Lung (tissue), 12 donors: ENCODE results near the gene HFE. TPM values are rescaled to one million over a fixed set of nuclear protein-coding genes. Genes with fewer than 3 reads are reported as not detected.

Source experiments
- ATAC-seq: fragments of 200-7000 bp; cut with Tn5 transposase; one replicate; pipeline ENCODE4 v1.9.1; 2020; ENCODE audit warnings: moderate number of reproducible peaks; ENCODE audit not compliant: insufficient read depth, low FRiP score
- DNase-seq, 3 donors: peaks; one replicate each; pipeline ENCODE4 v3.0.0-alpha.2; 2013 to 2017
- H3K27ac ChIP-seq, 2 donors: one replicate each; pipeline ENCODE4 v1.5.1; 2013; ENCODE audit warnings: mild to moderate bottlenecking in 2 of 2, moderate library complexity in 2 of 2, control low read depth in 1 of 2, inconsistent platforms in 1 of 2, low read depth in 1 of 2, low read length in 1 of 2
- H3K27me3 ChIP-seq, 3 donors: one replicate each; pipeline ENCODE4 v1.5.1; 2013; ENCODE audit warnings: low read length in 2 of 3; ENCODE audit not compliant: control insufficient read depth in 3 of 3, insufficient read depth in 3 of 3
- H3K36me3 ChIP-seq, 4 donors: one replicate each; pipeline ENCODE4 v1.5.1; 2013; ENCODE audit warnings: low read length in 4 of 4, mild to moderate bottlenecking in 1 of 4, moderate library complexity in 1 of 4; ENCODE audit not compliant: control insufficient read depth in 4 of 4, insufficient read depth in 4 of 4
- H3K4me1 ChIP-seq, 5 donors: one replicate each; pipeline ENCODE4 v1.5.1; 2013; ENCODE audit warnings: low read length in 5 of 5, mild to moderate bottlenecking in 2 of 5, moderate library complexity in 1 of 5; ENCODE audit not compliant: control insufficient read depth in 5 of 5, insufficient read depth in 5 of 5
- H3K4me3 ChIP-seq: one replicate; pipeline ENCODE4 v1.5.1; 2013; ENCODE audit warnings: mild to moderate bottlenecking, control low read depth, moderate library complexity
- H3K9ac ChIP-seq, 2 donors: one replicate each; pipeline ENCODE4 v1.5.1; 2013; ENCODE audit warnings: low read length in 2 of 2, control low read depth in 1 of 2; ENCODE audit not compliant: insufficient read depth in 1 of 2
- H3K9me3 ChIP-seq, 4 donors: one replicate each; pipeline ENCODE4 v1.5.1; 2013; ENCODE audit warnings: low read length in 3 of 4, mild to moderate bottlenecking in 1 of 4, moderate library complexity in 1 of 4; ENCODE audit not compliant: control insufficient read depth in 4 of 4, insufficient read depth in 3 of 4
- CTCF ChIP-seq: IDR thresholded peaks from 2 replicates; pipeline ENCODE4 v1.5.1; 2012; ENCODE audit warnings: mild to moderate bottlenecking; ENCODE audit errors: control extremely low read depth, extremely low read depth
- WGBS, 2 donors: extraction: QIAGEN DNeasy Blood & Tissue Kit; methylation state at CpG; one replicate each; pipeline ENCODE4 v1.1.7; 2013; 5-methylcytosine and 5-hydroxymethylcytosine counted together
- polyA plus RNA-seq, 2 donors: library from polyadenylated mRNA; stranded (reverse); fragments of 200-250 nt; gene quantifications; one replicate each; pipeline ENCODE4 v1.2.1, GENCODE V29; 2013
- total RNA-seq, 2 donors: library from RNA; depleted of rRNA in 1 of 2; stranded (reverse); fragments of >200 nt in 1 of 2; gene quantifications; one replicate each; pipeline ENCODE4 v1.2.1, GENCODE V29; 2014 to 2021
- donor health status: control.
- donor health status: control.
- donor health status: Bipolar disorder and iron deficiency.
- donor health status: healthy.
- donor health status: DM: yes; HTN: yes; CAD: no.

The HFE gene
- total and polyA plus RNA-seq, 4 donors: 3.1 to 10.7 (median 7.0) TPM

- TF ChIP-seq CTCF: no peak
- ATAC-seq: peak; percentile 74
- peak; percentile 96 to 99 (median 99) for DNase-seq
- Histone ChIP-seq H3K4me1 (peaks cover 0 to 21% (median 5%) of the 10 kb centered on the region in 5 donors), H3K27ac (peak overlapping the region; percentile 95 to 96), H3K27me3 (no peaks in the 10 kb centered on the region), H3K36me3 (peaks cover 0 to 9% (median 0%) of the 10 kb centered on the region in 4 donors), H3K9ac (peak overlapping the region; percentile 83 to 100), H3K4me3 (peak overlapping the region; percentile 58), H3K9me3 (no peaks in the 10 kb centered on the region)
- WGBS, 2 donors: 1% methylated on average over 37 to 38 of the region's 38 CpGs
These were observed 35.8 kb downstream of the HFE start for GRCh38 chr6:26122793-26123674.

GRCh38 chr6:26123675-26123946 is 36.4 kb downstream of the HFE start:
- Histone ChIP-seq H3K27ac (peak overlapping the region; percentile 95 to 96), H3K4me1 (peaks cover 0 to 21% (median 7%) of the 10 kb centered on the region in 5 donors), H3K27me3 (no peaks in the 10 kb centered on the region), H3K36me3 (peaks cover 0 to 9% (median 2%) of the 10 kb centered on the region in 4 donors), H3K9me3 (no peaks in the 10 kb centered on the region), H3K4me3 (peak overlapping the region; percentile 58), H3K9ac (peak overlapping the region; percentile 83 to 100)
- DNase-seq: peak in 1 of 3 donors; percentile 91
- no peak for ATAC-seq
- TF ChIP-seq CTCF: no peak
- 0% methylated on average over 16 of the region's 16 CpGs for WGBS, 2 donors

- ATAC-seq (peak; percentile 89), DNase-seq (peak in 2 of 3 donors; percentile 99)
- Histone ChIP-seq H3K4me1 (peaks cover 0 to 21% (median 7%) of the 10 kb centered on the region in 5 donors), H3K4me3 (peak overlapping the region; percentile 87), H3K36me3 (peaks cover 0 to 9% (median 2%) of the 10 kb centered on the region in 4 donors), H3K27me3 (no peaks in the 10 kb centered on the region), H3K9ac (peak overlapping the region; percentile 99 to 100), H3K27ac (peak overlapping the region; percentile 95 to 100), H3K9me3 (no peaks in the 10 kb centered on the region)
- 0 to 1% methylated on average over 45 of the region's 45 CpGs for WGBS, 2 donors
- no peak for TF ChIP-seq CTCF
These were observed 36.9 kb downstream of the HFE start for GRCh38 chr6:26123947-26124780.
